ENCODE data around the gene CSPG4. TPM values are rescaled to one million over a fixed set of nuclear protein-coding genes. Genes with fewer than 3 reads are reported as not detected.

CSPG4 gene
- total RNA-seq, 1 experiment from 2014 or later: 0.32 TPM

- H3K27ac ChIP-seq: no peak overlapping the region
- no peak overlapping the region for H3K4me3 ChIP-seq
- H3K9me3 ChIP-seq (replicated peaks): no peaks in the 10 kb centered on the region
- H3K36me3 ChIP-seq: no peaks in the 10 kb centered on the region
- H3K4me1 ChIP-seq (replicated peaks): peaks cover 27% of the 10 kb centered on the region
- H3K27me3 ChIP-seq (replicated peaks): no peaks in the 10 kb centered on the region
- DNase-seq (ENCODE audit: low read depth in 1 of 2, low spot score in 2 of 2): no peak
These were observed 36.9 kb downstream of the CSPG4 start for GRCh38 chr15:75675579-75676404.

- DNase-seq (ENCODE audit: low read depth in 1 of 2, low spot score in 2 of 2): no peak
- Histone ChIP-seq H3K9me3 (replicated peaks) (no peaks in the 10 kb centered on the region), H3K4me1 (replicated peaks) (peaks cover 27% of the 10 kb centered on the region), H3K4me3 (no peak overlapping the region), H3K27ac (no peak overlapping the region), H3K27me3 (replicated peaks) (no peaks in the 10 kb centered on the region), H3K36me3 (no peaks in the 10 kb centered on the region)
These were observed 38.3 kb downstream of the CSPG4 start for GRCh38 chr15:75674366-75674765.

GRCh38 chr15:75673426-75674235, 39.0 kb downstream of the CSPG4 start:
- DNase-seq (ENCODE audit: low read depth in 1 of 2, low spot score in 2 of 2): no peak
- Histone ChIP-seq H3K27ac (peak overlapping the region; percentile 78), H3K4me1 (replicated peaks) (peaks cover 30% of the 10 kb centered on the region), H3K4me3 (no peak overlapping the region), H3K27me3 (replicated peaks) (no peaks in the 10 kb centered on the region), H3K9me3 (replicated peaks) (no peaks in the 10 kb centered on the region), H3K36me3 (no peaks in the 10 kb centered on the region)

GRCh38 chr15:75672646-75673425, 39.8 kb downstream of the CSPG4 start:
- Histone ChIP-seq H3K4me1 (replicated peaks) (peaks cover 30% of the 10 kb centered on the region), H3K4me3 (no peak overlapping the region), H3K36me3 (no peaks in the 10 kb centered on the region), H3K9me3 (replicated peaks) (no peaks in the 10 kb centered on the region), H3K27me3 (replicated peaks) (no peaks in the 10 kb centered on the region), H3K27ac (peak overlapping the region; percentile 78)
- peak; percentile 74 to 82 for DNase-seq (ENCODE audit: low read depth in 1 of 2, low spot score in 2 of 2)

GRCh38 chr15:75671730-75672602, 40.7 kb downstream of the CSPG4 start:
- H3K36me3 ChIP-seq: no peaks in the 10 kb centered on the region
- no peaks in the 10 kb centered on the region for H3K27me3 ChIP-seq (replicated peaks)
- H3K4me3 ChIP-seq: no peak overlapping the region
- H3K4me1 ChIP-seq (replicated peaks): peaks cover 39% of the 10 kb centered on the region
- no peak for DNase-seq (ENCODE audit: low read depth in 1 of 2, low spot score in 2 of 2)
- peak overlapping the region; percentile 78 for H3K27ac ChIP-seq
- H3K9me3 ChIP-seq (replicated peaks): no peaks in the 10 kb centered on the region

GRCh38 chr15:75669879-75670212, 42.8 kb downstream of the CSPG4 start:
- Histone ChIP-seq H3K9me3 (replicated peaks) (no peaks in the 10 kb centered on the region), H3K36me3 (no peaks in the 10 kb centered on the region), H3K27me3 (replicated peaks) (no peaks in the 10 kb centered on the region), H3K4me1 (replicated peaks) (peaks cover 48% of the 10 kb centered on the region), H3K4me3 (no peak overlapping the region), H3K27ac (no peak overlapping the region)
- no peak for DNase-seq (ENCODE audit: low read depth in 1 of 2, low spot score in 2 of 2)

GRCh38 chr15:75669191-75669878, 43.3 kb downstream of the CSPG4 start:
- H3K9me3 ChIP-seq (replicated peaks): no peaks in the 10 kb centered on the region
- no peak overlapping the region for H3K4me3 ChIP-seq
- H3K27ac ChIP-seq: no peak overlapping the region
- no peak for DNase-seq (ENCODE audit: low read depth in 1 of 2, low spot score in 2 of 2)
- no peaks in the 10 kb centered on the region for H3K27me3 ChIP-seq (replicated peaks)
- peaks cover 48% of the 10 kb centered on the region for H3K4me1 ChIP-seq (replicated peaks)
- no peaks in the 10 kb centered on the region for H3K36me3 ChIP-seq

- Histone ChIP-seq H3K4me3 (no peak overlapping the region), H3K36me3 (no peaks in the 10 kb centered on the region), H3K27me3 (replicated peaks) (no peaks in the 10 kb centered on the region), H3K27ac (peak overlapping the region; percentile 95), H3K4me1 (replicated peaks) (peaks cover 28% of the 10 kb centered on the region), H3K9me3 (replicated peaks) (no peaks in the 10 kb centered on the region)
- peak; percentile 93 to 95 for DNase-seq (ENCODE audit: low read depth in 1 of 2, low spot score in 2 of 2)
These were observed 45.7 kb downstream of the CSPG4 start for GRCh38 chr15:75666823-75667501.

GRCh38 chr15:75663931-75664421, 48.7 kb downstream of the CSPG4 start:
- Histone ChIP-seq H3K27ac (no peak overlapping the region), H3K36me3 (0 out of 2 replicates have a peak, but pooled peaks cover 7% of the 10 kb centered on the region), H3K4me3 (no peak overlapping the region), H3K27me3 (replicated peaks) (no peaks in the 10 kb centered on the region), H3K4me1 (replicated peaks) (peaks cover 40% of the 10 kb centered on the region), H3K9me3 (replicated peaks) (no peaks in the 10 kb centered on the region)
- DNase-seq (ENCODE audit: low read depth in 1 of 2, low spot score in 2 of 2): no peak

- DNase-seq (ENCODE audit: low read depth in 1 of 2, low spot score in 2 of 2): no peak
- H3K27ac ChIP-seq: no peak overlapping the region
- peaks cover 40% of the 10 kb centered on the region for H3K4me1 ChIP-seq (replicated peaks)
- H3K9me3 ChIP-seq (replicated peaks): no peaks in the 10 kb centered on the region
- no peak overlapping the region for H3K4me3 ChIP-seq
- H3K36me3 ChIP-seq: peaks cover 7% of the 10 kb centered on the region; the same call in 1 of the 2 replicates
- H3K27me3 ChIP-seq (replicated peaks): no peaks in the 10 kb centered on the region
These were observed 49.7 kb downstream of the CSPG4 start for GRCh38 chr15:75662823-75663519.

- Histone ChIP-seq H3K4me1 (replicated peaks) (peaks cover 29% of the 10 kb centered on the region), H3K4me3 (no peak overlapping the region), H3K27ac (peak overlapping the region; percentile 82), H3K27me3 (replicated peaks) (no peaks in the 10 kb centered on the region), H3K36me3 (peaks cover 18% of the 10 kb centered on the region), H3K9me3 (replicated peaks) (no peaks in the 10 kb centered on the region)
- DNase-seq (ENCODE audit: low read depth in 1 of 2, low spot score in 2 of 2): no peak
These were observed 50.9 kb downstream of the CSPG4 start for GRCh38 chr15:75661756-75662140.
